AG04449 (cell line): ENCODE data around the gene ADGRG7.

ENCODE experiments used
- CTCF ChIA-PET: fragments of 350-600 bp; formaldehyde crosslinking; extraction: SDS; loops from one replicate; lab custom pipeline; 2021; ENCODE audit warnings: antibody characterized with exemption; lab: Yijun Ruan, JAX
- POLR2A ChIA-PET: fragments of 400-600, 350-600 bp; formaldehyde crosslinking; extraction: SDS; loops from one replicate; lab custom pipeline; 2020; ENCODE audit warnings: antibody characterized with exemption, inconsistent platforms; lab: Yijun Ruan, JAX
- DNase-seq: peaks from one replicate; pipeline ENCODE4 v3.0.0-alpha.2; 2010; ENCODE audit warnings: low read depth, low spot score
- H3K4me3 ChIP-seq: 2 replicates; pipeline ENCODE4 v1.5.1; 2011; ENCODE audit warnings: low read depth, mild to moderate bottlenecking, control low read depth, low read length
- CTCF ChIP-seq: IDR thresholded peaks from one replicate; pipeline ENCODE4 v1.5.1; 2011; ENCODE audit warnings: mild to moderate bottlenecking, moderate library complexity, low read length, control low read depth, inconsistent platforms; ENCODE audit not compliant: insufficient read depth; ENCODE audit errors: missing control alignments

ADGRG7 gene

GRCh38 chr3:100609305-100609704, at the start of gene ADGRG7:
Gene ADGRG7 (plus strand): TSS chr3:100609601. CDS start chr3:100609857, 256 bp downstream.
- ChIA-PET POLR2A (no interaction called here), CTCF (no interaction called here)
- TF ChIP-seq CTCF: no peak
- H3K4me3 ChIP-seq: no peak within 1 kb of the TSS
- DNase-seq: no peak

GRCh38 chr3:100560426-100560825, 49.0 kb upstream of the ADGRG7 start:
- H3K4me3 ChIP-seq: no peak overlapping the region
- ChIA-PET POLR2A (interaction anchor here (1.5 kb wide), 1 partner anchor 68 kb away, joined by 3 read pairs; the partner anchor contains the start of gene TMEM45A), CTCF (interaction anchor here (1.8 kb wide), 1 partner anchor 97 kb away, joined by 5 read pairs; no protein-coding TSS in a partner anchor)
- no peak for TF ChIP-seq CTCF
- DNase-seq: no peak

- peak; percentile 57 for DNase-seq
- TF ChIP-seq CTCF: no peak
- H3K4me3 ChIP-seq: no peak overlapping the region
- POLR2A ChIA-PET: interaction anchor here (1.5 kb wide), 1 partner anchor 69 kb away, joined by 3 read pairs; the partner anchor contains the start of gene TMEM45A
- CTCF ChIA-PET: interaction anchor here (0.7 to 1.8 kb wide), 5 partner anchors 11 to 98 kb away, joined by 3 to 6 read pairs (median 4); no protein-coding TSS in a partner anchor
Measured at GRCh38 chr3:100561459-100562158, 47.8 kb upstream of the ADGRG7 start.

GRCh38 chr3:100562224-100562857, 47.1 kb upstream of the ADGRG7 start:
- no peak for DNase-seq
- CTCF ChIA-PET: interaction anchor here (0.7 to 1.8 kb wide), 5 partner anchors 12 to 99 kb away, joined by 3 to 6 read pairs (median 4); no protein-coding TSS in a partner anchor
- H3K4me3 ChIP-seq: no peak overlapping the region
- POLR2A ChIA-PET: no interaction called here
- no peak for TF ChIP-seq CTCF

GRCh38 chr3:100563228-100563627, 46.2 kb upstream of the ADGRG7 start:
- no peak overlapping the region for H3K4me3 ChIP-seq
- no peak for DNase-seq
- POLR2A ChIA-PET: no interaction called here
- CTCF ChIA-PET: interaction anchor here (0.7 to 1.5 kb wide), 2 partner anchors 20 to 100 kb away, joined by 3 to 5 read pairs; no protein-coding TSS in a partner anchor
- TF ChIP-seq CTCF: no peak
